Endothelial cell of umbilical vein (primary cell): Measurements from ENCODE around the gene EXOC6B. TPM values are rescaled to one million over a fixed set of nuclear protein-coding genes. Genes with fewer than 3 reads are reported as not detected.

Experiments
- BruUV-seq: library from RNA; stranded (reverse); fragments of 400-500 nt; replicated peaks from 2 replicates; lab custom pipeline; 2021; lab: Mats Ljungman, UMichigan
- CTCF ChIA-PET: fragments of 300-600, 350-600 bp; sonication (Branson Sonifier 250); formaldehyde crosslinking; loops from one replicate; lab custom pipeline; 2021; ENCODE audit warnings: antibody characterized with exemption, inconsistent platforms; lab: Charles Lee
- POLR2A ChIA-PET: fragments of 300-600, 350-600 bp; sonication (Branson Sonifier 250); formaldehyde crosslinking; loops from one replicate; lab custom pipeline; 2021; ENCODE audit warnings: antibody characterized with exemption, inconsistent platforms; lab: Charles Lee
- DNase-seq: peaks from one replicate; pipeline ENCODE4 v3.0.0-alpha.2; 2011; ENCODE audit warnings: low read depth, low spot score
- FAIRE-seq: peaks from 2 replicates; lab custom pipeline; 2011; peaks lifted over from hg19 to GRCh38; lab: Jason Lieb, UNC
- H2AFZ ChIP-seq: 2 replicates; pipeline ENCODE4 v1.6.0; 2012; ENCODE audit warnings: low read depth, low read length, control low read depth, inconsistent platforms
- H3K27ac ChIP-seq: 2 replicates; pipeline ENCODE4 v1.5.1; 2011; ENCODE audit warnings: low read depth, mild to moderate bottlenecking, control low read depth, low read length, moderate library complexity; ENCODE audit not compliant: insufficient read depth
- H3K27me3 ChIP-seq, 2 experiments: 2 replicates each; pipeline versions ENCODE4 v1.6.0 to v1.6.1; 2011; ENCODE audit warnings: low read length in 2 of 2, mixed read lengths in 1 of 2; ENCODE audit not compliant: control insufficient read depth in 2 of 2, insufficient read depth in 2 of 2
- H3K36me3 ChIP-seq, 2 experiments: 2 replicates in 1 of 2; 3 replicates in 1 of 2; pipeline ENCODE4 v1.5.1; 2011; ENCODE audit warnings: low read length in 2 of 2, mild to moderate bottlenecking in 1 of 2, moderate library complexity in 1 of 2; ENCODE audit not compliant: control insufficient read depth in 2 of 2, insufficient read depth in 2 of 2; ENCODE audit errors: extremely low read depth in 1 of 2
- H3K4me1 ChIP-seq: 3 replicates; pipeline ENCODE4 v1.5.1; 2011; ENCODE audit warnings: mild to moderate bottlenecking, low read length; ENCODE audit not compliant: control insufficient read depth, insufficient read depth; ENCODE audit errors: extremely low read depth
- H3K4me2 ChIP-seq: 2 replicates; pipeline ENCODE4 v1.6.1; 2011; ENCODE audit warnings: low read length, control low read depth, mixed read lengths; ENCODE audit not compliant: insufficient read depth
- H3K4me3 ChIP-seq, 3 experiments: fragments of 200-600 bp in 1 of 3; sonication (generic), shearing (Covaris generic) in 1 of 3; replicated peaks in 1 of 3; 2 replicates each; pipeline ENCODE4 v1.5.1; 2011 to 2016; ENCODE audit warnings: control low read depth in 3 of 3, low read length in 3 of 3, mild to moderate bottlenecking in 2 of 3, inconsistent platforms in 1 of 3, low read depth in 1 of 3, moderate library complexity in 1 of 3; ENCODE audit not compliant: insufficient read depth in 1 of 3
- H3K79me2 ChIP-seq: 2 replicates; pipeline ENCODE4 v1.6.0; 2012; ENCODE audit warnings: low read length, inconsistent platforms; ENCODE audit not compliant: control insufficient read depth, insufficient read depth
- H3K9ac ChIP-seq: replicated peaks from 2 replicates; pipeline ENCODE3; 2011; ENCODE audit warnings: low read length, control low read depth; ENCODE audit not compliant: insufficient read depth; ENCODE audit errors: extremely low read depth
- H3K9me1 ChIP-seq: replicated peaks from 3 replicates; pipeline ENCODE4 v1.6.0; 2011; ENCODE audit warnings: mild to moderate bottlenecking, low read length; ENCODE audit not compliant: control insufficient read depth, insufficient read depth; ENCODE audit errors: extremely low read depth
- H3K9me3 ChIP-seq: replicated peaks from 2 replicates; pipeline ENCODE4 v1.5.1; 2012; ENCODE audit warnings: low read length, inconsistent platforms; ENCODE audit not compliant: control insufficient read depth, insufficient read depth
- H4K20me1 ChIP-seq: replicated peaks from 2 replicates; pipeline ENCODE3; 2011; ENCODE audit warnings: mild to moderate bottlenecking, low read length; ENCODE audit not compliant: control insufficient read depth, insufficient read depth; ENCODE audit errors: extremely low read depth
- EZH2 ChIP-seq: IDR thresholded peaks from 2 replicates; pipeline ENCODE4 v1.6.1; 2012; ENCODE audit warnings: borderline replicate concordance, low read depth, mild to moderate bottlenecking, moderate library complexity, low read length, inconsistent platforms; ENCODE audit not compliant: severe bottlenecking
- FOS ChIP-seq: IDR thresholded peaks from 2 replicates; pipeline ENCODE4 v1.6.1; 2011; ENCODE audit warnings: mild to moderate bottlenecking, low read length, moderate library complexity, borderline replicate concordance; ENCODE audit not compliant: insufficient read depth
- JUN ChIP-seq: IDR thresholded peaks from 2 replicates; pipeline ENCODE4 v1.6.1; 2011; ENCODE audit warnings: borderline replicate concordance, low read depth; ENCODE audit not compliant: insufficient read length, insufficient read depth
- MYC ChIP-seq: IDR thresholded peaks from one replicate; pipeline ENCODE4 v1.6.1; 2011; ENCODE audit warnings: mild to moderate bottlenecking, low read depth, low read length
- POLR2A ChIP-seq: IDR thresholded peaks from 2 replicates; pipeline ENCODE4 v1.6.1; 2012; ENCODE audit warnings: low read depth, mild to moderate bottlenecking, control low read depth, low read length
- POLR2AphosphoS5 ChIP-seq: IDR thresholded peaks from 2 replicates; pipeline ENCODE4 v1.6.1; 2012; ENCODE audit warnings: low read depth, mild to moderate bottlenecking, control low read depth, low read length, moderate library complexity; ENCODE audit not compliant: insufficient read depth
- dilution Hi-C: fragments of 300-500 bp; cut with MboI; formaldehyde crosslinking; loops from one replicate; pipeline ENCODE4 v1.15.0; 2019; ENCODE audit warnings: low sequenced_read_pairs; ENCODE audit not compliant: extremely low pct_ligation_motif_present
- intact Hi-C: fragments of 100-400 bp; cut with micrococcal nuclease; formaldehyde crosslinking; loops from one replicate; pipeline ENCODE4 v1.10.0; 2022
- polyA plus RNA-seq, 4 experiments: library from polyadenylated mRNA; depleted of rRNA in 3 of 4; stranded (reverse) in 3 of 4; unstranded in 1 of 4; fragments of >200 nt; gene quantifications; 2 replicates each; pipeline versions ENCODE4 v1.2.1 to v1.2.3, GENCODE V29; 2011 to 2012; ENCODE audit warnings: missing spikeins in 1 of 4
- total RNA-seq: library from RNA; stranded (reverse); gene quantifications from 2 replicates; pipeline ENCODE4 v1.2.3, GENCODE V29; 2021
- TF ChIP-seq, protein P1 (sequence below), 2 donors: IDR thresholded peaks; 1 replicate in 1 of 2; 2 replicates in 1 of 2; pipeline ENCODE4 v1.5.1; 2011; ENCODE audit warnings: low read length in 2 of 2, mild to moderate bottlenecking in 2 of 2, moderate library complexity in 2 of 2, control low read depth in 1 of 2, inconsistent platforms in 1 of 2, low read depth in 1 of 2; ENCODE audit not compliant: insufficient read depth in 1 of 2; ENCODE audit errors: extremely low read depth in 1 of 2

EXOC6B gene
- total and polyA plus RNA-seq, 2 donors (not counting 3 experiments of a cell fraction or from before 2014, with no cell fraction given), result 10.8 to 34.8 TPM

DNA sequence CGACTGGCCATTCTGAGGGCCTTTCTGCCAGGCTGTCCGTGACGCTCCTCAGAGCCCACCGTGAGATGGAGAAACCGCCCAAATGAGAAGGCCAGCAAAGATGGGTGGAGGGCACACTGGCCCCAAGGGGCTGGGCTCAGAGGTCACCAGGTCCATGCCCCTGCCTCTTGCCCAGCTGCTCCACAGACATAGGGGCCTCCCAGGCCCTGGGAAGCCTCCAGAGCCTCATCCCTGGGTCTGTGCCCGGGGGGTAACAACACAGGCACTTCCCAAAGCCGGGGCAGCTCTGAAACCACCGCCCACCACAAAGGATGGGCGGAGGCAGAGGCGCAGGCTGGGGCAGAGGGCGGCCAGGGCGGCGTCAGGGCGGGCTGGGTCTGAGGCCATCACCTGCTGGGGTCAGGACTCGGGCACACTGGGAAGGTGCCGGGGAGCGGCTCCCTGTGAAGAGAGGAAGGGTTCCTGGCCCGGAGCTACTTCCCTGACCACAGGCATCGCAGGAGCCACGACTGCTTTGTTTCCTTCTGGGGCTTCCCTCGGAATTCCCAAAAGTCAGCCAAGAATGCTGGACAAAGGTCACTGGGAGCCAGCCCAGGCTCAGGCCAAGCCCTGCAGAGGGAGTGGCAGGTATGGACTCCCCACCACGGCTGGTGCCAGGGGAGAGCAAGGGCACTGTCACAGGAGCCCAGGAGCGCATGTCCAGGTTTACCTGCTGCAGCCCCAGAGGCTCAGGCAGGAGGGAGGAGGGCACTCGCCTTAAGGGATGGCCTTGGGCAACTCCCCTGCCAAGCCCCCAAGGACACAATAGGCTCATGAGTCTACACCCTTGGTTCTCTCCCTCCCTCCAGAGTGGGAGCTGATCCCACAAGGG, 687.6 kb downstream of the EXOC6B start:
- Histone ChIP-seq H3K9ac (no peak overlapping the region), H3K9me1 (no peaks in the 10 kb centered on the region), H3K27ac (no peak overlapping the region), H3K4me1 (no peaks in the 10 kb centered on the region), H2AFZ (no peak overlapping the region), H3K4me2 (no peak overlapping the region), H4K20me1 (no peaks in the 10 kb centered on the region), H3K79me2 (no peaks in the 10 kb centered on the region), H3K9me3 (no peaks in the 10 kb centered on the region), H3K4me3 (no peak overlapping the region), H3K27me3 (peaks cover 3 to 9% of the 10 kb centered on the region in 2 experiments), H3K36me3 (no peaks in the 10 kb centered on the region)
- dilution Hi-C loops, result no loop called here
- intact Hi-C loops, result no loop called here
- ChIA-PET CTCF (interaction anchor here (0.8 to 2.1 kb wide), 9 partner anchors 8 to 441 kb away, joined by 3 to 10 read pairs (median 4); partner anchors contain the start of gene CYP26B1), POLR2A (no interaction called here)
- TF ChIP-seq FOS, result no peak
- TF ChIP-seq JUN, result no peak
- no peak for TF ChIP-seq POLR2AphosphoS5
- FAIRE-seq, result no peak
- no peak for DNase-seq
- no TSS peak for BruUV-seq

DNA sequence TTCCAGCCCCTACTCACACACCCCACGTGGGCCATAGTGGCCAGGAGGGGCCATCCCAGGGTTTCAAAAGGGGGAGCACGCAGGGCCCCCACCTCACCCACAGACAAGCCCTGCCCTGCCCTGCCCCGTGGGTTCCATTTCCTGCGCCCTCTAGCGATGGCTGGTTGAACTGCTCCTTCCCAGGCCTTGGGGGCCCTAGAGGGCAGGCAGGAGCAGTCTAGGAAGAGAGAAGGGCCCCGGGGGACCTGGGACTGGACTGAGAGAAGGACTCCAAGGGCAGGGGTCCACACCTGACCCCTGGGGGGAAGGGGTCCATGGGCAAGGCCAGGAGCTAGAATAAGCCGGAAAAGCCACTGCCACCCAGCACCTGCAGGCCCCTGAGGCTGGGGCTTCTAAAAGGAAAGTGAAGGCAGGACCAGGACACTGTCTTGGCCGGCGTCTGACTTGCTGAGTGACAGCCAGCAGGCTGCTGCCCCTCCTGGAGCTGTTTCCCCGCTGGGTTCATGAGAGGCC, 688.3 kb downstream of the EXOC6B start:
- Histone ChIP-seq H4K20me1 (no peaks in the 10 kb centered on the region), H3K36me3 (no peaks in the 10 kb centered on the region), H3K27ac (no peak overlapping the region), H3K4me1 (no peaks in the 10 kb centered on the region), H3K9me3 (no peaks in the 10 kb centered on the region), H3K4me2 (no peak overlapping the region), H3K4me3 (no peak overlapping the region), H3K79me2 (no peaks in the 10 kb centered on the region), H3K9me1 (no peaks in the 10 kb centered on the region), H2AFZ (no peak overlapping the region), H3K9ac (no peak overlapping the region), H3K27me3 (peaks cover 2% of the 10 kb centered on the region in 2 experiments)
- DNase-seq (peak; percentile 49), FAIRE-seq (peak; percentile 67)
- CTCF ChIA-PET, result interaction anchor here (0.8 to 2.1 kb wide), 8 partner anchors 9 to 442 kb away, joined by 3 to 10 read pairs (median 4); partner anchors contain the start of gene CYP26B1
- intact Hi-C loops (loop anchor here (1.0 kb wide), 2 partner anchors 213 to 335 kb away; no protein-coding TSS in a partner anchor), dilution Hi-C loops (no loop called here)
- BruUV-seq, result no TSS peak
- no peak for TF ChIP-seq FOS
- no peak for TF ChIP-seq MYC
- TF ChIP-seq POLR2AphosphoS5, result no peak
- TF ChIP-seq, protein P1, sequence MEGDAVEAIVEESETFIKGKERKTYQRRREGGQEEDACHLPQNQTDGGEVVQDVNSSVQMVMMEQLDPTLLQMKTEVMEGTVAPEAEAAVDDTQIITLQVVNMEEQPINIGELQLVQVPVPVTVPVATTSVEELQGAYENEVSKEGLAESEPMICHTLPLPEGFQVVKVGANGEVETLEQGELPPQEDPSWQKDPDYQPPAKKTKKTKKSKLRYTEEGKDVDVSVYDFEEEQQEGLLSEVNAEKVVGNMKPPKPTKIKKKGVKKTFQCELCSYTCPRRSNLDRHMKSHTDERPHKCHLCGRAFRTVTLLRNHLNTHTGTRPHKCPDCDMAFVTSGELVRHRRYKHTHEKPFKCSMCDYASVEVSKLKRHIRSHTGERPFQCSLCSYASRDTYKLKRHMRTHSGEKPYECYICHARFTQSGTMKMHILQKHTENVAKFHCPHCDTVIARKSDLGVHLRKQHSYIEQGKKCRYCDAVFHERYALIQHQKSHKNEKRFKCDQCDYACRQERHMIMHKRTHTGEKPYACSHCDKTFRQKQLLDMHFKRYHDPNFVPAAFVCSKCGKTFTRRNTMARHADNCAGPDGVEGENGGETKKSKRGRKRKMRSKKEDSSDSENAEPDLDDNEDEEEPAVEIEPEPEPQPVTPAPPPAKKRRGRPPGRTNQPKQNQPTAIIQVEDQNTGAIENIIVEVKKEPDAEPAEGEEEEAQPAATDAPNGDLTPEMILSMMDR (IDR thresholded peaks at IDR 0.05; ENCODE audit: extremely low read depth in 1 of 2, insufficient read depth in 1 of 2, low read depth in 1 of 2, low read length in 2 of 2), result peak; percentile 88 to 94
- TF ChIP-seq EZH2, result no peak
- no peak for TF ChIP-seq POLR2A
- POLR2A ChIA-PET, result no interaction called here
